HG03565 (cell line): ENCODE data around the gene C10orf143.

Experiments used
- ATAC-seq: cut with Tn5 transposase; IDR thresholded peaks from one replicate; pipeline ENCODE4 v1.9.1; 2021; ENCODE audit warnings: mild to moderate bottlenecking, moderate library complexity; ENCODE audit not compliant: unreplicated experiment

The C10orf143 gene

GRCh38 chr10:130017631-130018022 lies 93.0 kb downstream of the C10orf143 start:
- ATAC-seq: no peak

- ATAC-seq: no peak
Observed at GRCh38 chr10:130016993-130017630, 93.5 kb downstream of the C10orf143 start.

- ATAC-seq: no peak
Observed at GRCh38 chr10:130016095-130016494, 94.5 kb downstream of the C10orf143 start.

GRCh38 chr10:130015075-130015695 lies 95.4 kb downstream of the C10orf143 start:
- no peak for ATAC-seq

GRCh38 chr10:130014263-130015074 lies 96.2 kb downstream of the C10orf143 start:
- no peak for ATAC-seq
